Right lung (tissue), 5 donors: ENCODE data around the gene DGKI. TPM values are rescaled to one million over a fixed set of nuclear protein-coding genes. Genes with fewer than 3 reads are reported as not detected.

Experiments
- DNase-seq, 2 donors: peaks; one replicate each; pipeline ENCODE4 v3.0.0-alpha.2; 2013
- polyA plus RNA-seq, 5 donors: library from polyadenylated mRNA; unstranded; fragments of 120-200 nt; gene quantifications; one replicate each; pipeline versions ENCODE4 v1.2.1 to v1.2.3, GENCODE V29; 2013; ENCODE audit warnings: inconsistent platforms in 1 of 5, low replicate concordance in 1 of 5; ENCODE audit not compliant: insufficient read length in 5 of 5, insufficient read depth in 1 of 5

DGKI gene
- polyA plus RNA-seq, 5 donors, result 0.36 to 0.91 (median 0.61) TPM

DNA sequence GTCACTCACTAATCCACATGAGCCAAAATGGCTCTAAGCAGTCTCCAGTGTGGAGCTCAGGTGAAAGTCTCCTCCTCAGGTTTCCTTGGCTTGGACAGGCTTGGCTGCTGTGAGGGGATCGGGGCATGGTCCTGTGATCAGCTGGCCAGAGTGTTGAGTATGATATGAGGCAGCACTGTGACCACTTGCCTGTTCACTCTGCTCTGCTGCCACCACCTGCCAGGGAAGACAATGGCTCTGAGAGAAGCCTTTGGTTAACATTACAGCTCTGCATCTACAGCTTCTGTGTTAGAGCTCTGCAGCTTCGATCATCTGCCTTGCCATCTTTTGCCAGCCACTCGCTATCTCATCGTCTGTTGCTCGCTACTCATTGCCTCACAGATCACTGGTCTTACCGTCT, 483.1 kb downstream of the DGKI start:
- DNase-seq, result no peak

DNA sequence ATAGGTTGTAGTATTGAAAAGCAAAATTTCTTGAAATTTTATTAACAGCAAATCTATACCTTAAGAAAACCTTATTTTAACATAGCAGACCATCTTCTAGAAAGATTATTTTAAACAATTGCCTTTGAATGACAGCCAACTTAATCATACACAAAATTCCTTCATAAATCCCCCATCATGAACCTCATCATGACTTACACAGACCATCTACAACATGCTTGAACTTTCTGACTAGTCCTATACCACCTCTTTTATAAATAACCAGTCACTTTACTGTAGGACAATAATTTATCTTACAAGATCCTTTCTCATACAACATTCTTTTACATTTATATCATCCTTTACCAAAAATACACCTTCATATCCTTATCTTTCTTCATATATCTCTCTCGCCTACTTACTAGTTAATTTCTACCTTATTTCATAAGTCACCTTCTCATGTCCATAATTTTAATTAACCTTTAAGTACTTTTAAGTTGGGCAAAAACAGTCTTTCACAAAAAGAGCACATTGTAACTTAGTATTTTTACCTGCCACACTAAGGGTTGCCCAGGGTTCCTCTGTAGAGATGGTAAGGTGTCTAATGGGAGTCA, 486.6 kb downstream of the DGKI start:
- DNase-seq, result no peak

DNA sequence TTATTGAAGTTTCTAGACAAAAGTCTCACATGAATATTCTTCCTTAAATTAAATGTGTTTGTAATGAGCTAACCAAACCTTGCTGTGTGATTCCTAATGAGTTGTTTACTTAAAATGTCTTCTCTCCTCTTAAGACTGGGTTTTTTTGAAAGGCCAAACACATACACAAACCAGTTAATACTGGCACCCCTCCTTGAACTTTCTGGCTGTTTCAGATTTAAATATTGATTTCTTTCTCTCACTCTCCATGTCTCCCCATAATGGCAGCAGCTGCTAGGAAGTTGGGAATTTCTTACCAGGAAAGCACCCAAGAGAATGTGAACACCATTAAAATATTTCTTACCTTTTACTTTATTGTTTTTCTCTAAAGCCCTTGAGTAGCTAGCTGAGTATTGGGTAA, 491.8 kb downstream of the DGKI start:
- DNase-seq, result no peak

DNA sequence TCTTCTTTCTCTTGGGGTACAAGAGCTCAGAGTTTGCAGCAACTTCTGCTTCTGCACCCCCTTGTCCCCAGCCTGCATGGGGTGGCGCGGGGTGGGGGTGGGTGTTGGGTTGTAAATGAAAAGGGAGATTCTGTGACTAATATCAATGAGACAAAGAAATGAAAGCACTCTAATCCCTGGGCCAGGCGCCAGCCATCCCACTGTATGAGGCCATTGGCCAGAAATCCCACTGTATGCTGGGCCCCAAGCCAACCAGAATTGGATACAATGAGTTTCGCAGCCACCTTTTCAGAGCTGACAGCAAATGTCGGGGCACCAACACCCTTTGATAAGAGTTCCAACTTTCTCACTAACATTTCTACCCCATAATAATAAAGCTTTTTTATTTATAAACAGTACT, 492.4 kb downstream of the DGKI start:
- DNase-seq, result peak; percentile 60 to 63

DNA sequence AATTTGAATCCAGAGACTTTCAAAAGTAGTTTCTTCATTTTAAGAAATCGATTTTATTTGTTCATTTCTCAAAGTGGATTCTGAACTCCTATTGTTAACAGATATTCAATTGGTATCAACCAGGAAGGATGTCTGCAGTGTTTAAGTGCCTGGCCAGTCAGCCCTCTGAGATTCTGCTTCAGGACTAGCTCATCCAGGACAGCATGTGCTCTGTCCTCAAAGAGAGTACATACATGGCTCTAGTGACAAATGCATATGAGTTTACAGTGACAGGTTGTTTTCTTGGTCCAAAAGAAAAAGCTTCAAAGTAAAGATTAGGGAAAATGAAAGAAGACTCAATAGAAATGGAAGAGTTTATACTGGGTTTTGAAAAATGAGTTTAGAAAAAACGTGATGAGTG, 494.8 kb downstream of the DGKI start:
- DNase-seq, result no peak

DNA sequence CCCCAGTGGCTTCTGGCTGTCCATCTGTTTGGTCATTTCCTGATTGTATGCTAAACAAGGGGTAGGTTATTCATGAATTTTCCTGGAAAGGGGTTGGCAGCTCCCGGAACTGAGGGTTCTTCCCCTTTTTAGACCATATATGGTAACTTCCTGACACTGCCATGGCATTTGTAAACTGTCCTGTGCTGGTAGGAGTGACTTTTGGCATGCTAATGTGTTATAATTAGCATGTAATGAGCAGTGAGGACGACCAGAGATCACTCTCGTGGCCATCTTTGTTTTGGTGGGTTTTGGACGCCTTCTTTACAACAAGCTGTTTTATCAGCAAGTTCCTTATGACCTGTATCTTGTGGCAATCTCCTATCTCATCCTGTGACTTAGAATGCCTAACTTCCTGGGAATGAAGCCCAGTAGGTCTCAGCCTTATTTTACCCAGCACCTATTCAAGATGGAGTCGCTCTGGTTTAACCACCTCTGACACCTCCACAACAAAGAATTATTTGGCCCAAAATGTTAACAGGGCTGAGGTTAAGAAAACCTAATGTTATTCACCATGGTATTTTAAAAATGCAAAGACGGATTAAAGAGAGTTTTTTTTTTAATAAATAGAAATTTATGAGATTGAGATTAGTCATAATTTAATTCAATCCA, 500.9 kb downstream of the DGKI start:
- no peak for DNase-seq

DNA sequence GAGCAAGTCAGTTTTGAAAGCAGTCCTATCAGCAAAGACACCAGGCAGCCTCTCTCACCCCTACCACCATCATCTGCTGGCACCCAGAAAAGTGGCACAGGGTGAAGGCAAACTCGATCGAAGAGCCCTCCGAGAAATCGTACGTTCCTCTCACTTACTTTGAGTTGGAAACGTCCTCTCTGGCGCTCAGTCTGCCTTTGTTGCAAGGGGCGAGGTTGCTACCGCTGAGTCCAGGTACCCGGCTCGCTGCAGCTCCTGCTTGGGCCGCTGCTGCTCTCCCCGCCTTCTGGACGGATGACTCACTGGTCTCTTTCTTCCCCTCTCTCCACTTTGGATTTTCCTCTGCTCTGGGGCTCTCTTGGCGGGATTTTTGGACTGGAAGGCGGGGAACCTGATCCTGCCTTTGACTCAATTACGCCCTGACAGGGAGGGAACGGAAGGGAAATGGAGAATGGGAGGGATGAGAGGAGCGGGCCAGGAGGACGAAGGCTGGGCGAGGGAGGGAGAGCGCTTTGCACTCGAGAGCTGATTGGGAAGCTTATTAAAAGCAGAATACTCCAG, 503.4 kb downstream of the DGKI start, which contains the start of gene PTN:
Gene PTN (minus strand): TSS at position 453 of the 561 bp plus-strand sequence. CDS start 88,760 bp downstream, outside the sequence.
- peak; percentile 51 to 56 for DNase-seq

DNA sequence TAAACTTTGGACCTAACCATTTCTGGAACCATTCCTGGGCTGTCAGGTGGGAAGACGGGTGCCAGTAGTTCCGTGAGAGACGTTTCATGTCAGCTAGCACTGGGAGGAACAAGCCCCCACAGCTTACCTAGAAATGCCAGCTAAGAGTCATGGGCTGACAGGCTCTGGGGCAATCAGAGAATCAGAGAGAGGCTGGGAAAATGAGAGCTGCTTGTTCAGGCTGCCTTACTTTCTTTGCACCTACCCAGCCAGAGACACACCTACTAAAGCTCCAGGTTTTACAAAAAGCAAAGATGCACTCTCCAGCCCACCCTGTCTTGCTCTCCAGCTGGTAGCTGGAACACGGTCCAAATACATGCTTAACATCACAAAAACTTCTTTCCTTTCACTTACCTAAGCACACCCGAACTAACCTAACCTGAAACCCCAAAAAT, 503.9 kb downstream of the DGKI start:
- no peak for DNase-seq

DNA sequence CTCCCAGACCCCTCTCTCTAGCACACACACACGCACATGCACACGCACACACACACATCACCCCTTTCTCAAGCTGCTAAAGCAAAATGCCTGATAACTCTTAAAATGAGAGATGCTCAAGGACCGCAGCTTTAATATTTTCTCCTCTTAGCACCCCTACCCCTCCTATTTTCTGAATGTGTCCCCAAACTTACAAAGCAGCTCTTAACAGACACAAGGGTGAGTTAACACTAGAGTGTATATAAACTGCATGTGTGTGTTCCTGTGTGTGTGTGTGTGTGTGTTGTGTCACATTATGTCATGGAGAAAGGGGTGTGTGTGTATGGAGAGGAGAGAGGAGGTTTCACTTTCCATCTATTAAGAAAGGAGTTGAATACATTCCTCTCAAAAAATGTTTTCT, 504.5 kb downstream of the DGKI start:
- DNase-seq, result peak in 1 of 2 donors; percentile 20

DNA sequence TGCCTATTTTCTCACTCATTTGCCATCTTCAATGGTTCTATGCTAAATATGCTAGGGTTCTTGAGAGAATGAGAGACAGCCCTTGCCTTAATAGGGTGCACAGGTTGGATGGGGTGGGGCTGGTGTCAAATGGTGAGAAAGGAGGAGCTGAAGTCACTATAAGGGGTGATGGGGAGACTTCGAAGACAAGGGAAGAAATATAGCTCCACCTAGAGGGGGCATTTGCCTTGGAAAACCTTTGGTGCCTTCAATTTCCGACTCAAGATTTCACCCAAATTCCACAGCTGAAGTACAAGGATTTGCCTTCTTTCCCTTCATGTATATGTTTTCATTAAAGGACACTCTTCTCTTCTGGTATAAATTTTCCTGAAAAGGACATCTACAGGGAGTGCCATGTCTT, 508.9 kb downstream of the DGKI start:
- DNase-seq, result no peak

DNA sequence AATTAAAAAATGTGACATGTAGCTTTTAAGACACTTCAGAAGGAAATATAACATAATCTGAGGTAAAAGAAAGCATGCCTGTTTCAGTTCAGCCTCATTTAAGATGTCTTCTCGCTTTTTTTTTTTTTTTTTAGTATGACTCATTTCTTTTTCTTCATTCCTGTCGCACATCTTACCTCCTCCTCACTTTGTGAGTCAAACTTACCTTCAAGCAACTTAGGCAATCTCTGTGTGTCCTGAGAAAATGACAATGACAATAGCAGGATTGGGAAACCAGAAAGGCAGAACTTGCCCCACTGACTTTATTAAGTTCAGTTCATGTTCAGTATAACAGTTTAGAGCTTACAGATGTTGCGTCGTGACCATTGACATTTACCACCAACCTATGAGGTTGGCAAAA, 511.0 kb downstream of the DGKI start:
- no peak for DNase-seq

DNA sequence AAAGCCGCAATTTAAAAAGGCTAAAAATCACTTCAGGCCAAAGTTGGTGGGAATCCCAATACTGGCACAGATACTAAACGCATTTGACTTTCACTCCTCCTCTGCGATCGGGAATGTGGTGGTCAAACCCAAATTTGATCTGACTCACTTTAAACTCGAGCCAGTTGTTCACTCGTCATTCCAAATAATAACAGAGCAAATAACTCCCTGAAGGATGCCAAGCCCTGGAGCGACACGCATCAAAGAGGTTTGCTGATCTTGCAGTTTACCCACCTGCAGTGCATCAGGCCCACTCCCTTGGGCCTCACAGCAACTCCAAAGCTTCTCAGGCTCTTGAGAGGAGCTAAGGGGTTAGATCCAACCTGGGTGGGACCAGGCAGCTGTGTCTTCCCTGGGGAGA, 515.4 kb downstream of the DGKI start:
- DNase-seq, result no peak

Other genes with a start within 250 kb of the DGKI start
- 10 to 100 TPM; 45.2 to 61.6 (median 50.8) TPM for gene CREB3L2, start 155.1 kb upstream of the DGKI start, polyA plus RNA-seq
- under 1 TPM in 3 of 5 donors, not detected in 2; 0.05 to 0.16 (median 0.08) TPM for gene AKR1D1, start 229.5 kb upstream of the DGKI start, polyA plus RNA-seq